Hepatocyte (in vitro differentiated cells): ENCODE data around the gene DNM3. TPM values are rescaled to one million over a fixed set of nuclear protein-coding genes. Genes with fewer than 3 reads are reported as not detected.

Experiments
- DNase-seq: peaks from one replicate; pipeline ENCODE4 v3.0.0-alpha.2; 2016; ENCODE audit warnings: low spot score
- H2AFZ ChIP-seq: fragments of 200-600 bp; sonication (generic); 2 replicates; pipeline ENCODE4 v1.6.0; 2016; ENCODE audit warnings: antibody characterized with exemption, mild to moderate bottlenecking
- H3K27ac ChIP-seq: fragments of 200-600 bp; sonication (generic); 2 replicates; pipeline ENCODE4 v1.5.1; 2016; ENCODE audit warnings: mild to moderate bottlenecking
- H3K27me3 ChIP-seq: fragments of 200-600 bp; sonication (generic); 2 replicates; pipeline ENCODE4 v1.6.1; 2016
- H3K36me3 ChIP-seq: fragments of 200-600 bp; sonication (generic); replicated peaks from 2 replicates; pipeline ENCODE4 v1.5.1; 2016; ENCODE audit warnings: low read depth; ENCODE audit not compliant: insufficient read depth
- H3K4me1 ChIP-seq: fragments of 200-600 bp; sonication (generic); 2 replicates; pipeline ENCODE4 v1.5.1; 2016; ENCODE audit warnings: mild to moderate bottlenecking, moderate library complexity; ENCODE audit not compliant: insufficient read depth
- H3K4me2 ChIP-seq: fragments of 200-600 bp; sonication (generic); 2 replicates; pipeline ENCODE4 v1.6.0; 2016
- H3K4me3 ChIP-seq: fragments of 200-600 bp; sonication (generic); 2 replicates; pipeline ENCODE4 v1.5.1; 2016; ENCODE audit warnings: mild to moderate bottlenecking
- H3K79me2 ChIP-seq: fragments of 200-600 bp; sonication (generic); 2 replicates; pipeline ENCODE4 v1.6.0; 2017; ENCODE audit warnings: mild to moderate bottlenecking
- H3K9me2 ChIP-seq: fragments of 200-600 bp; sonication (generic); replicated peaks from 2 replicates; pipeline ENCODE4 v1.6.0; 2017; ENCODE audit warnings: mild to moderate bottlenecking; ENCODE audit not compliant: insufficient read depth
- H3K9me3 ChIP-seq: fragments of 200-600 bp; sonication (generic); 2 replicates; pipeline ENCODE4 v1.5.1; 2016; ENCODE audit warnings: low read depth, mild to moderate bottlenecking
- H4K20me1 ChIP-seq: fragments of 200-600 bp; sonication (generic); 2 replicates; pipeline ENCODE4 v1.6.0; 2016; ENCODE audit warnings: mild to moderate bottlenecking; ENCODE audit not compliant: insufficient read depth, poor library complexity, severe bottlenecking
- CTCF ChIP-seq: fragments of 200-600 bp; sonication (generic); IDR thresholded peaks from 2 replicates; pipeline ENCODE4 v1.5.1; 2016; ENCODE audit warnings: antibody characterized with exemption, mild to moderate bottlenecking; ENCODE audit not compliant: poor library complexity
- EZH2 ChIP-seq: fragments of 200-600 bp; sonication (generic); IDR thresholded peaks from 2 replicates; pipeline ENCODE4 v1.6.1; 2016; ENCODE audit warnings: antibody characterized with exemption, mild to moderate bottlenecking, borderline replicate concordance
- EZH2phosphoT487 ChIP-seq: fragments of 200-600 bp; sonication (generic); IDR thresholded peaks from one replicate; pipeline ENCODE4 v1.6.1; 2018; ENCODE audit warnings: antibody characterized with exemption, mild to moderate bottlenecking, low read depth, moderate library complexity; ENCODE audit not compliant: unreplicated experiment, severe bottlenecking
- WGBS: methylation state at CpG from one replicate; pipeline ENCODE4 v1.1.6; 2016; ENCODE audit warnings: low lambda C conversion rate; ENCODE audit errors: missing lambda C conversion rate; 5-methylcytosine and 5-hydroxymethylcytosine counted together
- polyA plus RNA-seq: library from polyadenylated mRNA; unstranded; fragments of >200 nt; fragmentation: Nextera tagmentation; extraction: Ambion mirVana; gene quantifications from 2 replicates; pipeline ENCODE4 v1.2.1, GENCODE V29; 2016
- total RNA-seq: library from RNA; depleted of rRNA; stranded (reverse); fragments of >200 nt; gene quantifications from 2 replicates; pipeline ENCODE4 v1.2.3, GENCODE V29; 2014

The DNM3 gene
- total and polyA plus RNA-seq, 2 experiments from 2014 or later: 1.5 TPM; not detected in 1

- no peaks in the 10 kb centered on the region for H3K27me3 ChIP-seq
- DNase-seq: no peak
- H3K9me2 ChIP-seq: no peaks in the 10 kb centered on the region
- no peaks in the 10 kb centered on the region for H4K20me1 ChIP-seq
- H3K4me3 ChIP-seq: no peak overlapping the region
- no peaks in the 10 kb centered on the region for H3K9me3 ChIP-seq
- H3K36me3 ChIP-seq: no peaks in the 10 kb centered on the region
- H3K4me2 ChIP-seq: peak overlapping the region; percentile 0
- H3K79me2 ChIP-seq: no peaks in the 10 kb centered on the region
- H3K4me1 ChIP-seq: no peaks in the 10 kb centered on the region
- no peak for TF ChIP-seq EZH2phosphoT487
- TF ChIP-seq CTCF: no peak
- no peak overlapping the region for H3K27ac ChIP-seq
- 52% methylated on average over 3 of the region's 3 CpGs for WGBS
- no peak overlapping the region for H2AFZ ChIP-seq
These were observed 244.0 kb downstream of the DNM3 start for GRCh38 chr1:172085317-172085716.

GRCh38 chr1:172086137-172086536 lies 244.8 kb downstream of the DNM3 start:
- H3K9me3 ChIP-seq: no peaks in the 10 kb centered on the region
- no peak overlapping the region for H3K4me2 ChIP-seq
- no peak overlapping the region for H2AFZ ChIP-seq
- TF ChIP-seq CTCF (no peak), EZH2 (no peak), EZH2phosphoT487 (no peak)
- no peak overlapping the region for H3K4me3 ChIP-seq
- H3K27me3 ChIP-seq: no peaks in the 10 kb centered on the region
- DNase-seq: no peak
- no peaks in the 10 kb centered on the region for H3K9me2 ChIP-seq
- no peaks in the 10 kb centered on the region for H3K4me1 ChIP-seq
- H3K27ac ChIP-seq: no peak overlapping the region
- H4K20me1 ChIP-seq: no peaks in the 10 kb centered on the region
- H3K79me2 ChIP-seq: no peaks in the 10 kb centered on the region
- no peaks in the 10 kb centered on the region for H3K36me3 ChIP-seq
- WGBS: 93% methylated on average over 2 of the region's 2 CpGs

GRCh38 chr1:172088256-172088655 lies 247.0 kb downstream of the DNM3 start:
- Histone ChIP-seq H3K4me3 (no peak overlapping the region), H3K79me2 (no peaks in the 10 kb centered on the region), H3K4me2 (no peak overlapping the region), H2AFZ (no peak overlapping the region), H3K9me2 (no peaks in the 10 kb centered on the region), H3K4me1 (no peaks in the 10 kb centered on the region), H3K36me3 (no peaks in the 10 kb centered on the region), H3K27ac (no peak overlapping the region), H3K9me3 (no peaks in the 10 kb centered on the region), H4K20me1 (no peaks in the 10 kb centered on the region), H3K27me3 (no peaks in the 10 kb centered on the region)
- TF ChIP-seq EZH2phosphoT487: no peak
- no peak for TF ChIP-seq CTCF
- TF ChIP-seq EZH2: no peak
- no peak for DNase-seq
- 53% methylated on average over 1 of the region's 1 CpG for WGBS
